ENCODE data around the gene SMC2. TPM values are rescaled to one million over a fixed set of nuclear protein-coding genes. Genes with fewer than 3 reads are reported as not detected.

SMC2 gene
- total and polyA plus RNA-seq, 2 of the 13 experiments (the other 11 are each of a cell fraction or from before 2014, with no cell fraction given), result 5.6 to 36.7 TPM

- POLR2A ChIA-PET, result no interaction called here
- DNase-seq (ENCODE audit: low spot score) (no peak), ATAC-seq (no peak), FAIRE-seq (no peak)
- in situ Hi-C loops (cut with HindIII; ENCODE audit: extremely low pct_ligation_motif_present, low pct_unique_long_range_greater_than_20kb) (no loop called here), intact Hi-C loops (cut with micrococcal nuclease; ENCODE audit: unreplicated experiment) (no loop called here)
- H3K4me1 ChIP-seq (ENCODE audit: insufficient read depth, low read length), result no peaks in the 10 kb centered on the region
- no peak overlapping the region for H3K4me2 ChIP-seq (ENCODE audit: low read depth, low read length)
- WGBS (ENCODE audit: low lambda C conversion rate), result 22% methylated on average over 2 of the region's 2 CpGs
- H3K9me3 ChIP-seq (ENCODE audit: low read length), result peaks cover 4% of the 10 kb centered on the region
- H3K79me2 ChIP-seq (ENCODE audit: insufficient read depth, low read length), result no peaks in the 10 kb centered on the region
- no peak overlapping the region for H3K4me3 ChIP-seq (replicated peaks in 1 of 3; ENCODE audit: insufficient read depth in 1 of 3, low read depth in 2 of 3, low read length in 3 of 3)
- no peak overlapping the region for H2AFZ ChIP-seq (ENCODE audit: low read length)
- H3K36me3 ChIP-seq (replicated peaks in 1 of 2; ENCODE audit: control insufficient read depth in 1 of 2, insufficient read depth in 2 of 2, low read length in 2 of 2), result no peaks in the 10 kb centered on the region
- no peaks in the 10 kb centered on the region for H3K27me3 ChIP-seq (ENCODE audit: control insufficient read depth in 1 of 2, insufficient read depth in 2 of 2, low read length in 2 of 2)
- no peaks in the 10 kb centered on the region for H4K20me1 ChIP-seq (ENCODE audit: insufficient read depth, low read length)
- no peak overlapping the region for H3K9ac ChIP-seq (ENCODE audit: insufficient read depth, low read depth, low read length)
- CTCF ChIA-PET (ENCODE audit: low intra/inter-chr PET ratio, low total read pairs), result no interaction called here
- no TSS peak for BruUV-seq (replicated peaks)
- no peak for TF ChIP-seq TOPORS (CRISPR knock-in tag; IDR thresholded peaks at IDR 0.05)
- no peak for TF ChIP-seq IRX3 (CRISPR knock-in tag; IDR thresholded peaks at IDR 0.05; ENCODE audit: borderline replicate concordance, low read depth)
- no peak for TF ChIP-seq FOXM1 (CRISPR knock-in tag; IDR thresholded peaks at IDR 0.05)
- no peak for TF ChIP-seq RFX3 (CRISPR knock-in tag; IDR thresholded peaks at IDR 0.05)
- TF ChIP-seq KAT2B (IDR thresholded peaks at IDR 0.05; ENCODE audit: borderline replicate concordance, low read depth, low read length), result no peak
- no peak for TF ChIP-seq MIXL1 (CRISPR knock-in tag; IDR thresholded peaks at IDR 0.05)
- no peak for TF ChIP-seq ZNF720 (CRISPR knock-in tag; IDR thresholded peaks at IDR 0.05)
- no peak for TF ChIP-seq ZSCAN30 (CRISPR knock-in tag; IDR thresholded peaks at IDR 0.05)
- no peak for TF ChIP-seq ZNF263 (CRISPR knock-in tag; IDR thresholded peaks at IDR 0.05)
- TF ChIP-seq AGO2 (optimal IDR thresholded peaks at IDR 0.05; ENCODE audit: low read depth, low read length), result no peak
- TF ChIP-seq MEF2D (CRISPR knock-in tag; IDR thresholded peaks at IDR 0.05), result no peak
- TF ChIP-seq RORA (CRISPR knock-in tag; IDR thresholded peaks at IDR 0.05), result no peak
- TF ChIP-seq ZSCAN20 (CRISPR knock-in tag; IDR thresholded peaks at IDR 0.05; ENCODE audit: borderline replicate concordance), result no peak
- TF ChIP-seq ZNF567 (CRISPR knock-in tag; IDR thresholded peaks at IDR 0.05; ENCODE audit: borderline replicate concordance), result no peak
- TF ChIP-seq NFE2L2 (IDR thresholded peaks at IDR 0.05; ENCODE audit: low read length), result no peak
- no peak for TF ChIP-seq ZBTB21 (CRISPR knock-in tag; IDR thresholded peaks at IDR 0.05)
- no peak for TF ChIP-seq ZNF549 (CRISPR knock-in tag; IDR thresholded peaks at IDR 0.05)
- H3K27ac ChIP-seq (ENCODE audit: extremely low read length, insufficient read depth, low read length), result no peak overlapping the region
These were observed 18.0 kb upstream of the SMC2 start for GRCh38 chr9:104075801-104076753.

Measured in HepG2 (cell line).